Femur (tissue), 1 donor: ENCODE data around the gene FTH1.
"Not testable (repeated sequence)": the region's sequence is repeated elsewhere in the genome, so short reads cannot be mapped to it uniquely, and the experiment has no call there.

Experiments
- DNase-seq: peaks from one replicate; pipeline ENCODE4 v3.0.0-alpha.2; 2017

The FTH1 gene

GRCh38 chr11:61963282-61964057 is 4.0 kb downstream of the FTH1 start:
- no peak for DNase-seq

GRCh38 chr11:61963016-61963281 is 4.5 kb downstream of the FTH1 start:
- no peak for DNase-seq

- no peak for DNase-seq
These were observed 5.0 kb downstream of the FTH1 start for GRCh38 chr11:61962213-61963015.

- no peak for DNase-seq
These were observed 5.7 kb downstream of the FTH1 start for GRCh38 chr11:61961570-61962212.

- no peak for DNase-seq
These were observed 6.9 kb downstream of the FTH1 start for GRCh38 chr11:61960532-61960931.

- no peak for DNase-seq
These were observed 7.8 kb downstream of the FTH1 start for GRCh38 chr11:61959678-61960077.

GRCh38 chr11:61959114-61959513 is 8.3 kb downstream of the FTH1 start:
- DNase-seq, result no peak

GRCh38 chr11:61958590-61958989 is 8.8 kb downstream of the FTH1 start:
- no peak for DNase-seq

- no peak for DNase-seq
These were observed 10.2 kb downstream of the FTH1 start for GRCh38 chr11:61957021-61957770.

- DNase-seq, result no peak
These were observed 11.0 kb downstream of the FTH1 start for GRCh38 chr11:61956191-61957020.

GRCh38 chr11:61955422-61956135 is 11.9 kb downstream of the FTH1 start:
- peak; percentile 46 for DNase-seq

- peak; percentile 77 for DNase-seq
These were observed 12.5 kb downstream of the FTH1 start for GRCh38 chr11:61954851-61955421.

- DNase-seq, result no peak
These were observed 13.2 kb downstream of the FTH1 start for GRCh38 chr11:61954106-61954850.

- DNase-seq, result not testable (repeated sequence)
These were observed 13.8 kb downstream of the FTH1 start for GRCh38 chr11:61953632-61954031.

GRCh38 chr11:61952882-61953281 is 14.6 kb downstream of the FTH1 start:
- no peak for DNase-seq

GRCh38 chr11:61951484-61952135 is 15.8 kb downstream of the FTH1 start:
- DNase-seq, result no peak

- DNase-seq, result no peak
These were observed 17.3 kb downstream of the FTH1 start, which contains the start of gene BEST1 for GRCh38 chr11:61950035-61950547. Gene BEST1, plus strand, starts transcription at chr11:61950351. Its CDS starts 1,456 bp downstream, at chr11:61951807.

GRCh38 chr11:61949169-61950034 is 18.0 kb downstream of the FTH1 start:
- DNase-seq, result peak; percentile 84
